ENCODE data around the gene ACAD9. TPM values are rescaled to one million over a fixed set of nuclear protein-coding genes. Genes with fewer than 3 reads are reported as not detected.

ACAD9 gene
- total and polyA plus RNA-seq, 2 of the 13 experiments (the other 11 are each of a cell fraction or from before 2014, with no cell fraction given), result 15.3 to 38.2 TPM

DNA sequence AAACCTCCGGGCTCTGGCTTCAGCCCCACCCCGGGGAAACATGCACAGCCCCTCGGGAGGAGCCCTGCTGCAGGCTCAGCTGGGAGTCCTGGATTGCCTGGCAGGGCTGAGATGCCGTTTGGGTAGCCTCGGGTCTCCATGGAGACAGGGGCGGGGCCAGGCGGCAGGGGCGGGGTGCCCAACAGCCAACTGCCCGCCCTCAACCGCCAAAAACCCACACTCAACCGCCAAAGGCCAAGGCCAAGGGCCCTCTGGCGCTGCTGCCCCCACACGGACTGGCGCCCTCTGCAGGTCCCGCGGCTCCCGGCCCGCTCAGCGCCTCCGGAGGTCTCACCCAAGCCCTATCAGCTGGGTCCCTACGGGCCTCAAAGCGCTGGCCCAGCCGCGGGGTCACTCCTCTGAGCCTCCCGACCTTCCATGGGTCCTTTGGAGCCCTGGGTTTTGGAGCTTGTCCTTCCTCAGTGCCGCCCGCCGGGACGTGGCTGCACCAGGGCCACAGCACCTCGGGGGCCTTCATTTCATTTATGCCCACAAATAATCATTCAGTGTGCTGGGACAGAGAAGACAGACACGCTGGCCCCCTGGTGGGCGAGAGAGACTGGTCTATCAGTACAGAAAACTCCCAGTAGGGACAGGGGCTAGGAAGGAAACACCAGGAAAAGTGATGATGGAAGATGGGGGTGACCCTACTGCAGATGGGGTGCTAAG is 33.5 kb upstream of the ACAD9 start (continued):
- TF ChIP-seq, protein P1, sequence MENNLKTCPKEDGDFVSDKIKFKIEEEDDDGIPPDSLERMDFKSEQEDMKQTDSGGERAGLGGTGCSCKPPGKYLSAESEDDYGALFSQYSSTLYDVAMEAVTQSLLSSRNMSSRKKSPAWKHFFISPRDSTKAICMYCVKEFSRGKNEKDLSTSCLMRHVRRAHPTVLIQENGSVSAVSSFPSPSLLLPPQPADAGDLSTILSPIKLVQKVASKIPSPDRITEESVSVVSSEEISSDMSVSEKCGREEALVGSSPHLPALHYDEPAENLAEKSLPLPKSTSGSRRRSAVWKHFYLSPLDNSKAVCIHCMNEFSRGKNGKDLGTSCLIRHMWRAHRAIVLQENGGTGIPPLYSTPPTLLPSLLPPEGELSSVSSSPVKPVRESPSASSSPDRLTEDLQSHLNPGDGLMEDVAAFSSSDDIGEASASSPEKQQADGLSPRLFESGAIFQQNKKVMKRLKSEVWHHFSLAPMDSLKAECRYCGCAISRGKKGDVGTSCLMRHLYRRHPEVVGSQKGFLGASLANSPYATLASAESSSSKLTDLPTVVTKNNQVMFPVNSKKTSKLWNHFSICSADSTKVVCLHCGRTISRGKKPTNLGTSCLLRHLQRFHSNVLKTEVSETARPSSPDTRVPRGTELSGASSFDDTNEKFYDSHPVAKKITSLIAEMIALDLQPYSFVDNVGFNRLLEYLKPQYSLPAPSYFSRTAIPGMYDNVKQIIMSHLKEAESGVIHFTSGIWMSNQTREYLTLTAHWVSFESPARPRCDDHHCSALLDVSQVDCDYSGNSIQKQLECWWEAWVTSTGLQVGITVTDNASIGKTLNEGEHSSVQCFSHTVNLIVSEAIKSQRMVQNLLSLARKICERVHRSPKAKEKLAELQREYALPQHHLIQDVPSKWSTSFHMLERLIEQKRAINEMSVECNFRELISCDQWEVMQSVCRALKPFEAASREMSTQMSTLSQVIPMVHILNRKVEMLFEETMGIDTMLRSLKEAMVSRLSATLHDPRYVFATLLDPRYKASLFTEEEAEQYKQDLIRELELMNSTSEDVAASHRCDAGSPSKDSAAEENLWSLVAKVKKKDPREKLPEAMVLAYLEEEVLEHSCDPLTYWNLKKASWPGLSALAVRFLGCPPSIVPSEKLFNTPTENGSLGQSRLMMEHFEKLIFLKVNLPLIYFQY (CRISPR knock-in tag; IDR thresholded peaks at IDR 0.05; ENCODE audit: borderline replicate concordance), result peak; percentile 78
- TF ChIP-seq TFDP1 (CRISPR knock-in tag; IDR thresholded peaks at IDR 0.05; ENCODE audit: borderline replicate concordance) (peak; percentile 41; the same call in 1 of the 2 replicates), ZGPAT (CRISPR knock-in tag; IDR thresholded peaks at IDR 0.05) (peak; percentile 40; the same call in 1 of the 2 replicates), NAIF1 (CRISPR knock-in tag; IDR thresholded peaks at IDR 0.05; ENCODE audit: borderline replicate concordance) (no peak), DMAP1 (CRISPR knock-in tag; IDR thresholded peaks at IDR 0.05) (no peak), E2F2 (CRISPR knock-in tag; IDR thresholded peaks at IDR 0.05; ENCODE audit: borderline replicate concordance) (peak; percentile 67; the same call in 1 of the 2 replicates), ZNF263 (CRISPR knock-in tag; IDR thresholded peaks at IDR 0.05) (no peak), ZBTB8A (CRISPR knock-in tag; IDR thresholded peaks at IDR 0.05; ENCODE audit: borderline replicate concordance, low read depth) (no peak), HNRNPLL (IDR thresholded peaks at IDR 0.05; ENCODE audit: low read depth, low read length, poor library complexity, severe bottlenecking) (peak; percentile 38), ZNF253 (CRISPR knock-in tag; IDR thresholded peaks at IDR 0.05; ENCODE audit: borderline replicate concordance) (no peak), ZNF792 (CRISPR knock-in tag; IDR thresholded peaks at IDR 0.05) (0 out of 2 replicates have a peak, but pooled peaks have one; percentile 37), FOSL2 (CRISPR knock-in tag; IDR thresholded peaks at IDR 0.05) (no peak), ZNF350 (CRISPR knock-in tag; IDR thresholded peaks at IDR 0.05; ENCODE audit: borderline replicate concordance, low read depth) (peak; percentile 31; the same call in 1 of the 2 replicates), SALL1 (CRISPR knock-in tag; IDR thresholded peaks at IDR 0.05) (0 out of 2 replicates have a peak, but pooled peaks have one; percentile 17), YY1 (IDR thresholded peaks at IDR 0.05; ENCODE audit: insufficient read depth, insufficient replicate concordance, low read depth, low read length) (no peak), SP5 (CRISPR knock-in tag; IDR thresholded peaks at IDR 0.05; ENCODE audit: borderline replicate concordance, low read depth) (peak; percentile 74)
- TF ChIP-seq, protein P2, sequence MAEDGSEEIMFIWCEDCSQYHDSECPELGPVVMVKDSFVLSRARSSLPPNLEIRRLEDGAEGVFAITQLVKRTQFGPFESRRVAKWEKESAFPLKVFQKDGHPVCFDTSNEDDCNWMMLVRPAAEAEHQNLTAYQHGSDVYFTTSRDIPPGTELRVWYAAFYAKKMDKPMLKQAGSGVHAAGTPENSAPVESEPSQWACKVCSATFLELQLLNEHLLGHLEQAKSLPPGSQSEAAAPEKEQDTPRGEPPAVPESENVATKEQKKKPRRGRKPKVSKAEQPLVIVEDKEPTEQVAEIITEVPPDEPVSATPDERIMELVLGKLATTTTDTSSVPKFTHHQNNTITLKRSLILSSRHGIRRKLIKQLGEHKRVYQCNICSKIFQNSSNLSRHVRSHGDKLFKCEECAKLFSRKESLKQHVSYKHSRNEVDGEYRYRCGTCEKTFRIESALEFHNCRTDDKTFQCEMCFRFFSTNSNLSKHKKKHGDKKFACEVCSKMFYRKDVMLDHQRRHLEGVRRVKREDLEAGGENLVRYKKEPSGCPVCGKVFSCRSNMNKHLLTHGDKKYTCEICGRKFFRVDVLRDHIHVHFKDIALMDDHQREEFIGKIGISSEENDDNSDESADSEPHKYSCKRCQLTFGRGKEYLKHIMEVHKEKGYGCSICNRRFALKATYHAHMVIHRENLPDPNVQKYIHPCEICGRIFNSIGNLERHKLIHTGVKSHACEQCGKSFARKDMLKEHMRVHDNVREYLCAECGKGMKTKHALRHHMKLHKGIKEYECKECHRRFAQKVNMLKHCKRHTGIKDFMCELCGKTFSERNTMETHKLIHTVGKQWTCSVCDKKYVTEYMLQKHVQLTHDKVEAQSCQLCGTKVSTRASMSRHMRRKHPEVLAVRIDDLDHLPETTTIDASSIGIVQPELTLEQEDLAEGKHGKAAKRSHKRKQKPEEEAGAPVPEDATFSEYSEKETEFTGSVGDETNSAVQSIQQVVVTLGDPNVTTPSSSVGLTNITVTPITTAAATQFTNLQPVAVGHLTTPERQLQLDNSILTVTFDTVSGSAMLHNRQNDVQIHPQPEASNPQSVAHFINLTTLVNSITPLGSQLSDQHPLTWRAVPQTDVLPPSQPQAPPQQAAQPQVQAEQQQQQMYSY (CRISPR knock-in tag; IDR thresholded peaks at IDR 0.05), result no peak

All from HepG2 (cell line).